ENCODE results near the gene TLR10.
"Not testable (repeated sequence)": the region's sequence is repeated elsewhere in the genome, so short reads cannot be mapped to it uniquely, and the experiment has no call there.

The TLR10 gene

GRCh38 chr4:38766940-38767339 lies 15.8 kb downstream of the TLR10 start:
- not testable (repeated sequence) for DNase-seq (ENCODE audit: low spot score)

- DNase-seq (ENCODE audit: low spot score), result no peak
Measured at GRCh38 chr4:38765382-38765781, 17.4 kb downstream of the TLR10 start.

GRCh38 chr4:38764277-38764676 lies 18.5 kb downstream of the TLR10 start:
- no peak for DNase-seq (ENCODE audit: low spot score)

GRCh38 chr4:38762560-38762959 lies 20.2 kb downstream of the TLR10 start:
- DNase-seq (ENCODE audit: low spot score), result no peak

GRCh38 chr4:38759790-38760122 lies 23.0 kb downstream of the TLR10 start:
- no peak for DNase-seq (ENCODE audit: low spot score)

- peak; percentile 72 for DNase-seq (ENCODE audit: low spot score)
Measured at GRCh38 chr4:38759113-38759789, 23.5 kb downstream of the TLR10 start.

GRCh38 chr4:38757945-38758600 lies 24.7 kb downstream of the TLR10 start:
- DNase-seq (ENCODE audit: low spot score), result peak; percentile 22

GRCh38 chr4:38752941-38753806 lies 29.6 kb downstream of the TLR10 start:
- DNase-seq (ENCODE audit: low spot score), result no peak

- peak; percentile 13 for DNase-seq (ENCODE audit: low spot score)
Measured at GRCh38 chr4:38752372-38752940, 30.3 kb downstream of the TLR10 start.

GRCh38 chr4:38751341-38752010 lies 31.3 kb downstream of the TLR10 start:
- no peak for DNase-seq (ENCODE audit: low spot score)

GRCh38 chr4:38749336-38749735 lies 33.5 kb downstream of the TLR10 start:
- DNase-seq (ENCODE audit: low spot score), result no peak

- DNase-seq (ENCODE audit: low spot score), result no peak
Measured at GRCh38 chr4:38747629-38748028, 35.2 kb downstream of the TLR10 start.

- no peak for DNase-seq (ENCODE audit: low spot score)
Measured at GRCh38 chr4:38745881-38746280, 36.9 kb downstream of the TLR10 start.

GRCh38 chr4:38743866-38744265 lies 38.9 kb downstream of the TLR10 start:
- no peak for DNase-seq (ENCODE audit: low spot score)

- no peak for DNase-seq (ENCODE audit: low spot score)
Measured at GRCh38 chr4:38740303-38740702, 42.5 kb downstream of the TLR10 start.

GRCh38 chr4:38738940-38739803 lies 43.6 kb downstream of the TLR10 start:
- no peak for DNase-seq (ENCODE audit: low spot score)

GRCh38 chr4:38735870-38736269 lies 46.9 kb downstream of the TLR10 start:
- DNase-seq (ENCODE audit: low spot score), result no peak

- no peak for DNase-seq (ENCODE audit: low spot score)
Measured at GRCh38 chr4:38734911-38735310, 47.9 kb downstream of the TLR10 start.

GRCh38 chr4:38734446-38734845 lies 48.3 kb downstream of the TLR10 start:
- DNase-seq (ENCODE audit: low spot score), result no peak

- DNase-seq (ENCODE audit: low spot score), result no peak
Measured at GRCh38 chr4:38733663-38734062, 49.1 kb downstream of the TLR10 start.

Measured in CD4-positive, alpha-beta T cell treated with Interleukin-15 for 4 hours (primary cell).